Thymus (tissue), 11 donors: ENCODE data around the gene CINP. TPM values are rescaled to one million over a fixed set of nuclear protein-coding genes. Genes with fewer than 3 reads are reported as not detected.
"Not testable (repeated sequence)": the region's sequence is repeated elsewhere in the genome, so short reads cannot be mapped to it uniquely, and the experiment has no call there.

ENCODE experiments used
- DNase-seq, 9 donors: peaks; one replicate each; pipeline ENCODE4 v3.0.0-alpha.2; 2013; ENCODE audit warnings: low spot score in 9 of 9, low read depth in 6 of 9, missing footprints in 1 of 9
- H3K27ac ChIP-seq, 2 donors: one replicate each; pipeline ENCODE4 v1.5.1; 2013; ENCODE audit warnings: control low read depth in 1 of 2, low read depth in 1 of 2, low read length in 1 of 2, mild to moderate bottlenecking in 1 of 2, moderate library complexity in 1 of 2
- H3K27me3 ChIP-seq, 2 donors: one replicate each; pipeline ENCODE4 v1.5.1; 2013; ENCODE audit warnings: low read length in 1 of 2; ENCODE audit not compliant: control insufficient read depth in 2 of 2, insufficient read depth in 1 of 2
- H3K36me3 ChIP-seq, 2 donors: one replicate each; pipeline ENCODE4 v1.5.1; 2013; ENCODE audit warnings: low read length in 1 of 2, mild to moderate bottlenecking in 1 of 2, moderate library complexity in 1 of 2; ENCODE audit not compliant: control insufficient read depth in 2 of 2, insufficient read depth in 2 of 2
- H3K4me1 ChIP-seq, 2 donors: one replicate each; pipeline ENCODE4 v1.5.1; 2013; ENCODE audit warnings: low read length in 2 of 2; ENCODE audit not compliant: control insufficient read depth in 2 of 2, insufficient read depth in 2 of 2
- H3K4me3 ChIP-seq, 2 donors: one replicate each; pipeline ENCODE4 v1.5.1; 2013; ENCODE audit warnings: low read length in 2 of 2, control low read depth in 1 of 2, mild to moderate bottlenecking in 1 of 2
- H3K9me3 ChIP-seq, 2 donors: one replicate each; pipeline ENCODE4 v1.5.1; 2013; ENCODE audit warnings: low read length in 1 of 2, mild to moderate bottlenecking in 1 of 2; ENCODE audit not compliant: control insufficient read depth in 2 of 2, insufficient read depth in 1 of 2
- WGBS: extraction: QIAGEN DNeasy Blood & Tissue Kit; methylation state at CpG from one replicate; pipeline ENCODE4 v1.1.7; 2013; 5-methylcytosine and 5-hydroxymethylcytosine counted together
- polyA plus RNA-seq: library from polyadenylated mRNA; stranded (reverse); fragments of 200-250 nt; gene quantifications from one replicate; pipeline ENCODE4 v1.2.3, GENCODE V29; 2013
- total RNA-seq: library from RNA; stranded (reverse); fragments of 120-200 nt; gene quantifications from one replicate; pipeline ENCODE4 v1.2.4, GENCODE V29; 2013
- donor health status: healthy.

The CINP gene
- total and polyA plus RNA-seq, 2 donors = 26.7 to 33.4 TPM

DNA sequence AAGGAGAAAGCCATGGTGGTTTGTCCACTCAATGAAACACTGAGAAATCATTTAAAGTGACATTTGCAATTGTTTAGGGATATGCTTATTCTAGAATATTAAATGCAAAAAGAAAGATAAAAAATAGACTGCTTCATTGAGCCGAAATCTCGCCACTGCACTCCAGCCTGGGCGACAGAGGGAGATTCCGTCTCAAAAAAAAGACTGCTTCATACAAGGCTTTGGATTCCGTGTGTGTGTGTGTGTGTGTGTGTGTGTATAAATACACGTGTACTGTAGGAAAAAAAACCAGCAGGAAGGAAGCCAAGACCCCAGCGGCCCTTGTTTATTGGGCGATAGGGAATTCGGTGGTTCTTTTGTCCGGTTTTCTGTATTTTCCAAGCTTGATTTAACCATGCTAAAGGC lies 46.4 kb downstream of the CINP start:
- Histone ChIP-seq H3K4me1 (peaks cover 13 to 51% of the 10 kb centered on the region in 2 donors), H3K9me3 (peaks cover 0 to 4% of the 10 kb centered on the region in 2 donors), H3K27ac (peak overlapping the region in 1 of 2 donors; percentile 80), H3K36me3 (no peaks in the 10 kb centered on the region), H3K4me3 (peak overlapping the region; percentile 48 to 71), H3K27me3 (peaks cover 0 to 13% of the 10 kb centered on the region in 2 donors)
- DNase-seq = peak in 2 of 9 donors; percentile 43 to 53
- 3% methylated on average over 10 of the region's 10 CpGs for WGBS

DNA sequence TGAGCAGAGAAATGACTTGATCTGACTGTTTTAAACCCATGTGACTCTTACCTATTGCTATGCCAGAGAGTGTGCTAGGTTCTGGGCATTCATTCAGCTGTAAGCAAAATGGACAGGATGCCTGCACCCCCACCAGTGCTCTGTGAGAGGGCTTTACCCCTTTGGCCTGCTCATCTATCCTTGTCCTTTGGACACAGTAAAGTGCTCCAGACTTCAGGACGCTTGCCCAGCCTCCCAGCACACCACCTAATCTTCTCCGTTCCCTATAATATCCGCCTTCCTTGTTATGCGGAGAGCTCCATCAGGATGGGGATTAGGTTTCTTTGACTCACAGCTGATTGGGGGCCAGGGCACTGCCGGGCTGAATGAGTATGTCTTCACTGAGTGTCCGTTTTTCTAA lies 47.6 kb downstream of the CINP start:
- no peak overlapping the region for H3K27ac ChIP-seq
- no peaks in the 10 kb centered on the region for H3K36me3 ChIP-seq
- WGBS = 95% methylated on average over 6 of the region's 6 CpGs
- H3K9me3 ChIP-seq = peaks cover 0 to 4% of the 10 kb centered on the region in 2 donors
- no peak overlapping the region for H3K4me3 ChIP-seq
- H3K4me1 ChIP-seq = peaks cover 6 to 40% of the 10 kb centered on the region in 2 donors
- DNase-seq = no peak
- H3K27me3 ChIP-seq = peaks cover 0 to 13% of the 10 kb centered on the region in 2 donors

DNA sequence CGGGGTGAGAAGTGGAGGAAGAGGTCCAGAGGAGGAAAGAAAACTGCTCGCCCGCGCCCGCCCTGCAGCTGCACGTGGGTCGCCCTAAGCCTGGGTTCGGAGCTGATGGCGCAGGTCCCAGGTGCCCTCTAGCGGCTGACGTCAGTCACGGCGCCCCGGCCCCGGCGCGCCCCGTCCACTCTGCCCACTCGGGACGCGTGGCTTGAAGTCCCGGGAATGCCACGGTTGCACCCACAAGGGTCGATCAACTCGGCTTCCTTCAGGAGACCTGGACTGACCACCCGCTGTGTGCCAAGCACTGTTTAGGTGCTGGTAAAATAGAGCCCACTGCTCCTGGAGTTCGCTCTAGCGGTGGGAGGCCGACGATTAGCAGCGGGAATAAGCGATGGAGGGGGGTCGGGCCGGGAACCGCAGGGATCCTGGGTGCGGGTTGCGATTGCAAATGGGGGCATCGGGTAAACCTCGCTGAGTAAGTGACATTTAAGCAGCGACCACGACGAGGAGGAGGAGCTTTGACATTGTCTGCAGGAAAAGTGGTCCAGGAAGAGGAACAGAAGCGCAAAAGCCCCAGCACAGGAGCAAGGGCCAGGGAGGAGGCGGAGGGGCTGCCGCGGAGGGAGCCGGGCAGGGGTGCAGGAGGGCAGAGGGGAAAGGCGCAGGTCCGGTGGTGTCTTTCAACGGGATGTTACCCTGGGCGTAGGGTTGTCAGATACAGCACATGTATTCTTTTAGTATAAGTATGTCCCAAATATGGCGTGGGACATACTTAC lies 48.3 kb downstream of the CINP start:
- peaks cover 0 to 4% of the 10 kb centered on the region in 2 donors for H3K9me3 ChIP-seq
- peak in 7 of 9 donors; percentile 56 to 85 (median 72) for DNase-seq
- peaks cover 5 to 39% of the 10 kb centered on the region in 2 donors for H3K4me1 ChIP-seq
- WGBS = 4% methylated on average over 52 of the region's 52 CpGs
- peak overlapping the region; percentile 33 to 55 for H3K4me3 ChIP-seq
- no peak overlapping the region for H3K27ac ChIP-seq
- no peaks in the 10 kb centered on the region for H3K36me3 ChIP-seq
- H3K27me3 ChIP-seq = peaks cover 0 to 13% of the 10 kb centered on the region in 2 donors

DNA sequence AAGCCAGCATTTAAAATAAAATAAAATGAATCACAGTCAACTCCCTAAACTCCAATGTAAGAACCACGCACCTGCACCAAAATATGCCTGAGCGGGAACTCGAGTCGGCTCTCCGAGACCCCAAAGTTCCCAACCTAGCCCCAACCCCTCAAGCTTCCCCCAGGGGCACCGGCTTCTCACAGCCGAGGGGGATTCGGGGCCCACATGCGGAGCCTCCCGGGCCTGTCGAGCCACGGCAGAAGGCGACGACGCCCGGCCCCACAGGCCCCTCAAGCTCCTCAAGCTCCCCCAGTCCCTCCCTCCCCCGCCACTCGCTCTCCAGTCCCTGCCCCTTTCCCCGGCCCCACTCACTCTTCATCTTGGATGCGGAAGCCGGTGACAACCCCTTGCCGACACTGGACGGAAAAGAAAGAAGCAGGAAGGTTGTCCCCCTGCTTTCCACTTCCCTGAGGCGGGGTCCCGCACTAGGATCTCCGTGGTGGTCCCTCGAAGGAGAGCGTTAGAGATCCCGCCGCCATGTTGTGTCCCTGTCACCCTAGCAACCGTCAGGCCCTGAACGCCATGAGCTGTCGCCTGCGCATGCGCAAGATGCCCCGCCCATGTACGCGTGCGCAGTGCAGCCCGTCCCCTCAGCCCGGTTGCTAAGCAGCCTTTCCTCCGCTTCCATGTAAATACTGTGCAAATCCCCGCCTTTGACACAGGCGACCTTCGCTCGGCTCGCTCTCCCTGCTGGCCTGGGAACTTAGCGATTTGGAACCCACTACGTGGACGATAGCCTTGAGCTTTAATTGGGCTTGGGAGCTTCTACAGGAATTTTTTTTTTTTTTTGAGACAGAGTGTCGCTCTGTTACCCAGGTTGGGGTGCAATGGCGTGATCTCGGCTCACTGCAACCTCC lies 57.8 kb downstream of the CINP start, which contains the start of gene MOK:
MOK (minus strand) TSS at position 554 of the 896 bp plus-strand sequence; CDS start at position 358, 196 bp downstream.
- DNase-seq = peak; percentile 87 to 98 (median 95)
- Histone ChIP-seq H3K36me3 (no peaks in the 10 kb centered on the region), H3K27ac (no peak within 1 kb of the TSS), H3K9me3 (no peaks in the 10 kb centered on the region), H3K4me1 (peaks cover 0 to 4% of the 10 kb centered on the region in 2 donors), H3K4me3 (peak within 1 kb of the TSS; percentile 53 to 90), H3K27me3 (peaks cover 0 to 3% of the 10 kb centered on the region in 2 donors)
- 1% methylated on average over 53 of the region's 53 CpGs for WGBS

DNA sequence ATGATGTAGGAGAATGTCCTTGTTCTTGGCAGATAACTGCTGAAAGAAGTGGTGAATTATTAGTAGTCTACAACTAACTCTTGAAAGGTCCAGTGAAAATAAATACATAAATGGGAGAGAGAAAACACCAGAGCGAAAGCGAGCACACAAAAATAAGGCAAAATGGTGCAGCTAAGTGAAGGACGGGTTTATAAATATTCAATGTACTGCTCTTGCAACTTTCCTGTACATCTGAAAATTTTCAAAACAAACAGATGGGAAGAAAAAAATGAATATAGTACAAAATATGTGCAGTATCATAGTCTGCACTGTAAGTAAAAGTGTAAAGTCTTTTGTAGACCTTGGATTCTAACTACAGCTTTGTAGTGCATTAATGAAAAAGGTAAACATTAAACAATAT lies 59.0 kb downstream of the CINP start:
- Histone ChIP-seq H3K27ac (no peak overlapping the region), H3K9me3 (no peaks in the 10 kb centered on the region), H3K36me3 (no peaks in the 10 kb centered on the region), H3K4me1 (peaks cover 0 to 4% of the 10 kb centered on the region in 2 donors), H3K4me3 (no peak overlapping the region), H3K27me3 (peaks cover 0 to 3% of the 10 kb centered on the region in 2 donors)
- WGBS = 98% methylated on average over 3 of the region's 3 CpGs
- DNase-seq = no peak

DNA sequence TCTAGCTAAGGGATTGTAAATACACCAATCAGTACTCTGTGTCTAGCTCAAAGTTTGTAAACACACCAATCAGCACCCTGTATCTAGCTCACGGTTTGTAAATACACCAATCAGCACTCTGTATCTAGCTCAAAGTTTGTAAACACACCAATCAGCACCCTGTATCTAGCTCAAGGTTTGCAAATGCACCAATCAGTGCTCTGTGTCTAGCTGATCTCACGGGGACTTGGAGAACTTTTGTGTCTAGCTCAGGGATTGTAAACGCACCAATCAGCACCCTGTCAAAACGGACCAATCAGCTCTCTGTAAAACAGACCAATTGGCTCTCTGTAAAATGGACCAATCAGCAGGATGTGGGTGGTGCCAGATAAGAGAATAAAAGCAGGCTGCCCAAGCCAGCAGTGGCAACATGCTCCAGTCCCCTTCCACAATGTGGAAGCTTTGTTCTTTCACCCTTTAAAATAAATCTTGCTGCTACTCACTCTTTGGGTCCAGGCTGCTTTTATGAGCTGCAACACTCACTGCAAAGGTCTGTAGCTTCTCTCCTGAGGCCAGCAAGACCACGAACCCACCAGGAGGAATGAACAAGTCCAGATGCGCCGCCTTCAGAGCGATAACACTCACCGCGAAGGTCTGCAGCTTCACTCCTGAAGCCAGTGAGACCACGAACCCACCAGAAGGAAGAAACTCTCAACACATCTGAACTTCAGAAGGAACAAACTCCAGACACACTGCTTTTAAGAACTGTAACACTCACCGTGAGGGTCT lies 64.2 kb downstream of the CINP start:
- H3K27me3 ChIP-seq, H3K9me3 ChIP-seq, H3K27ac ChIP-seq, H3K4me3 ChIP-seq, H3K4me1 ChIP-seq, DNase-seq, H3K36me3 ChIP-seq: not testable (repeated sequence)
- WGBS = 43% methylated on average over 12 of the region's 12 CpGs

Other genes with a start within 250 kb of the CINP start
- 16.8 TPM for gene WDR20, start 223.0 kb downstream of the CINP start, total RNA-seq
- 16.4 TPM for gene WDR20, start 223.0 kb downstream of the CINP start, polyA plus RNA-seq
- 2.9 TPM for gene MOK, start 57.7 kb downstream of the CINP start, total RNA-seq
- 9.0 TPM for gene MOK, start 57.7 kb downstream of the CINP start, polyA plus RNA-seq
- gene ZNF839, start 43.1 kb downstream of the CINP start, total RNA-seq = 8.3 TPM
- gene ZNF839, start 43.1 kb downstream of the CINP start, polyA plus RNA-seq = 18.8 TPM
- gene TECPR2, start 51 bp upstream of the CINP start, total RNA-seq = 7.6 TPM
- gene TECPR2, start 51 bp upstream of the CINP start, polyA plus RNA-seq = 8.3 TPM
- gene ANKRD9, start 146.9 kb upstream of the CINP start, total RNA-seq = 2.2 TPM
- 3.5 TPM for gene ANKRD9, start 146.9 kb upstream of the CINP start, polyA plus RNA-seq
- 9.7 TPM for gene RCOR1, start 229.8 kb upstream of the CINP start, total RNA-seq
- gene RCOR1, start 229.8 kb upstream of the CINP start, polyA plus RNA-seq = 9.2 TPM